OCI-LY3 (cell line): ENCODE measurements around the gene BRICD5.

ENCODE experiments used
- H2AFZ ChIP-seq: fragments of 200-600, 300-600 bp; shearing (Covaris generic); 2 replicates; pipeline ENCODE4 v1.6.0; 2014; ENCODE audit warnings: antibody characterized with exemption, low read depth, low read length
- H3K27ac ChIP-seq: fragments of 200-600, 300-600 bp; sonication (generic); 2 replicates; pipeline ENCODE4 v1.5.1; 2014; ENCODE audit warnings: mild to moderate bottlenecking, low read length, moderate library complexity, mixed read lengths
- H3K27me3 ChIP-seq: fragments of 200-600, 300-600 bp; sonication (generic); 2 replicates; pipeline ENCODE4 v1.6.1; 2014; ENCODE audit warnings: low read depth, low read length, mixed read lengths
- H3K36me3 ChIP-seq: fragments of 200-600, 300-600 bp; sonication (generic); replicated peaks from 2 replicates; pipeline ENCODE3; 2014; ENCODE audit warnings: low read depth, low read length, mixed read lengths
- H3K4me1 ChIP-seq: fragments of 300-600, 200-600 bp; sonication (generic); 2 replicates; pipeline ENCODE4 v1.6.1; 2014; ENCODE audit warnings: low read length, mixed read lengths
- H3K4me2 ChIP-seq: fragments of 200-600, 300-600 bp; sonication (generic); 2 replicates; pipeline ENCODE4 v1.6.1; 2014; ENCODE audit warnings: low read length, mixed read lengths
- H3K4me3 ChIP-seq: fragments of 300-600, 200-600 bp; sonication (generic); 2 replicates; pipeline ENCODE4 v1.5.1; 2014; ENCODE audit warnings: antibody characterized with exemption, mild to moderate bottlenecking, low read length, moderate library complexity
- H3K79me2 ChIP-seq: fragments of 300-600, 200-600 bp; shearing (Covaris generic); 2 replicates; pipeline ENCODE4 v1.6.1; 2014; ENCODE audit warnings: mild to moderate bottlenecking, low read length, mixed read lengths
- H3K9ac ChIP-seq: fragments of 300-600, 200-600 bp; shearing (Covaris generic); 2 replicates; pipeline ENCODE4 v1.6.0; 2014; ENCODE audit warnings: mild to moderate bottlenecking, low read length, moderate library complexity
- H3K9me3 ChIP-seq: fragments of 200-600, 300-600 bp; shearing (Covaris generic); 2 replicates; pipeline ENCODE4 v1.6.1; 2014; ENCODE audit warnings: low read length, mixed read lengths; ENCODE audit not compliant: insufficient read depth
- H4K20me1 ChIP-seq: fragments of 200-600, 300-600 bp; sonication (generic); 2 replicates; pipeline ENCODE4 v1.6.1; 2016; ENCODE audit warnings: low read length, mixed read lengths; ENCODE audit not compliant: insufficient read depth
- CTCF ChIP-seq: fragments of 200-600, 300-600 bp; sonication (generic); IDR thresholded peaks from 2 replicates; pipeline ENCODE4 v1.5.1; 2014; ENCODE audit warnings: antibody characterized with exemption, low read length, low read depth
- EZH2phosphoT487 ChIP-seq: fragments of 200-600 bp; shearing (Covaris generic); IDR thresholded peaks from 2 replicates; pipeline ENCODE4 v1.6.1; 2018; ENCODE audit warnings: antibody characterized with exemption, mixed run types, low read depth

BRICD5 gene

GRCh38 chr16:2186505-2186904 is 24.2 kb downstream of the BRICD5 start:
- TF ChIP-seq CTCF (no peak), EZH2phosphoT487 (no peak)
- Histone ChIP-seq H3K79me2 (no peaks in the 10 kb centered on the region), H3K4me2 (no peak overlapping the region), H3K9ac (no peak overlapping the region), H4K20me1 (no peaks in the 10 kb centered on the region), H3K27ac (no peak overlapping the region), H3K36me3 (no peaks in the 10 kb centered on the region), H3K4me1 (no peaks in the 10 kb centered on the region), H2AFZ (no peak overlapping the region), H3K27me3 (no peaks in the 10 kb centered on the region), H3K4me3 (no peak overlapping the region), H3K9me3 (no peaks in the 10 kb centered on the region)

GRCh38 chr16:2186064-2186463 is 24.6 kb downstream of the BRICD5 start:
- no peaks in the 10 kb centered on the region for H3K27me3 ChIP-seq
- no peak overlapping the region for H3K4me3 ChIP-seq
- no peaks in the 10 kb centered on the region for H3K36me3 ChIP-seq
- no peaks in the 10 kb centered on the region for H3K79me2 ChIP-seq
- no peaks in the 10 kb centered on the region for H3K4me1 ChIP-seq
- TF ChIP-seq EZH2phosphoT487 (no peak), CTCF (no peak)
- H3K9me3 ChIP-seq, result no peaks in the 10 kb centered on the region
- H2AFZ ChIP-seq, result no peak overlapping the region
- H4K20me1 ChIP-seq, result no peaks in the 10 kb centered on the region
- H3K9ac ChIP-seq, result no peak overlapping the region
- H3K4me2 ChIP-seq, result no peak overlapping the region
- no peak overlapping the region for H3K27ac ChIP-seq

GRCh38 chr16:2184962-2185361 is 25.7 kb downstream of the BRICD5 start:
- Histone ChIP-seq H3K27ac (no peak overlapping the region), H3K27me3 (no peaks in the 10 kb centered on the region), H3K4me1 (no peaks in the 10 kb centered on the region), H3K9me3 (no peaks in the 10 kb centered on the region), H4K20me1 (no peaks in the 10 kb centered on the region), H3K79me2 (no peaks in the 10 kb centered on the region), H3K4me3 (no peak overlapping the region), H3K9ac (no peak overlapping the region), H3K36me3 (no peaks in the 10 kb centered on the region), H2AFZ (no peak overlapping the region), H3K4me2 (no peak overlapping the region)
- TF ChIP-seq EZH2phosphoT487, result no peak
- TF ChIP-seq CTCF, result no peak

- H3K9me3 ChIP-seq, result no peaks in the 10 kb centered on the region
- no peak overlapping the region for H2AFZ ChIP-seq
- no peak overlapping the region for H3K27ac ChIP-seq
- H3K4me2 ChIP-seq, result no peak overlapping the region
- no peaks in the 10 kb centered on the region for H3K27me3 ChIP-seq
- no peak for TF ChIP-seq CTCF
- no peak for TF ChIP-seq EZH2phosphoT487
- no peaks in the 10 kb centered on the region for H3K4me1 ChIP-seq
- H3K4me3 ChIP-seq, result no peak overlapping the region
- H3K79me2 ChIP-seq, result no peaks in the 10 kb centered on the region
- no peak overlapping the region for H3K9ac ChIP-seq
- H3K36me3 ChIP-seq, result no peaks in the 10 kb centered on the region
- no peaks in the 10 kb centered on the region for H4K20me1 ChIP-seq
These were observed 26.3 kb downstream of the BRICD5 start for GRCh38 chr16:2184346-2184745.
